HEK293T (cell line): ENCODE measurements around the gene AP3S2.

ENCODE experiments used
- ARNT ChIP-seq: fragments of 450-650 bp; IDR thresholded peaks from 2 replicates; pipeline ENCODE4 v1.6.1; 2017; ENCODE audit warnings: mild to moderate bottlenecking
- BHLHE40 ChIP-seq: fragments of 450-650 bp; IDR thresholded peaks from 2 replicates; pipeline ENCODE4 v1.6.1; 2016; ENCODE audit warnings: mild to moderate bottlenecking, moderate library complexity, borderline replicate concordance
- ELF4 ChIP-seq: fragments of 450-650 bp; IDR thresholded peaks from 2 replicates; pipeline ENCODE4 v1.6.1; 2017; ENCODE audit warnings: antibody characterized with exemption
- FOXA1 ChIP-seq: fragments of 450-650 bp; IDR thresholded peaks from 2 replicates; pipeline ENCODE4 v1.6.1; 2016; ENCODE audit warnings: mild to moderate bottlenecking
- FOXM1 ChIP-seq: fragments of 450-650 bp; IDR thresholded peaks from 2 replicates; pipeline ENCODE4 v1.6.1; 2017; ENCODE audit warnings: mild to moderate bottlenecking, borderline replicate concordance
- HDGF ChIP-seq: fragments of 450-650 bp; IDR thresholded peaks from 2 replicates; pipeline ENCODE4 v1.6.1; 2017; ENCODE audit warnings: antibody characterized with exemption, borderline replicate concordance
- L3MBTL2 ChIP-seq: fragments of 450-650 bp; conservative IDR thresholded peaks from 2 replicates; pipeline ENCODE4 v1.6.1; 2016; ENCODE audit warnings: mild to moderate bottlenecking
- NFRKB ChIP-seq: fragments of 450-650 bp; IDR thresholded peaks from 2 replicates; pipeline ENCODE4 v1.6.1; 2016; ENCODE audit warnings: mild to moderate bottlenecking, moderate library complexity
- SP1 ChIP-seq: fragments of 450-650 bp; IDR thresholded peaks from 2 replicates; pipeline ENCODE4 v1.6.1; 2017
- SUZ12 ChIP-seq: fragments of 450-650 bp; IDR thresholded peaks from 2 replicates; pipeline ENCODE4 v1.6.1; 2016; ENCODE audit warnings: mild to moderate bottlenecking
- TARDBP ChIP-seq: fragments of 450-650 bp; IDR thresholded peaks from 2 replicates; pipeline ENCODE4 v1.6.1; 2016
- ZNF384 ChIP-seq: fragments of 450-650 bp; IDR thresholded peaks from 2 replicates; pipeline ENCODE4 v1.6.1; 2016

- no peak for TF ChIP-seq L3MBTL2
- TF ChIP-seq FOXA1: no peak
- TF ChIP-seq BHLHE40: no peak
- TF ChIP-seq ZNF384: no peak
- no peak for TF ChIP-seq SUZ12
- no peak for TF ChIP-seq TARDBP
- no peak for TF ChIP-seq SP1
- no peak for TF ChIP-seq FOXM1
- no peak for TF ChIP-seq NFRKB
- TF ChIP-seq HDGF: no peak
- no peak for TF ChIP-seq ELF4
- no peak for TF ChIP-seq ARNT
Observed at GRCh38 chr15:89904519-89904918, 10.7 kb upstream of the AP3S2 start.
